Neural progenitor cell (in vitro differentiated cells): ENCODE measurements around the gene ABCD4. TPM values are rescaled to one million over a fixed set of nuclear protein-coding genes. Genes with fewer than 3 reads are reported as not detected.
"Not testable (repeated sequence)": the region's sequence is repeated elsewhere in the genome, so short reads cannot be mapped to it uniquely, and the experiment has no call there.

Source experiments
- DNase-seq: peaks from one replicate; pipeline ENCODE4 v3.0.0-alpha.2; 2016; ENCODE audit warnings: low spot score
- H2AFZ ChIP-seq: fragments of 200-600 bp; sonication (generic); replicated peaks from 2 replicates; pipeline ENCODE4 v1.6.1; 2016; ENCODE audit warnings: antibody characterized with exemption
- H3F3A ChIP-seq: fragments of 200-600 bp; sonication (generic); 2 replicates; pipeline ENCODE4 v1.6.1; 2016; ENCODE audit warnings: antibody characterized with exemption, low read depth
- H3K27ac ChIP-seq: fragments of 200-600 bp; sonication (generic); 2 replicates; pipeline ENCODE4 v1.5.1; 2016; ENCODE audit warnings: mild to moderate bottlenecking
- H3K27me3 ChIP-seq: fragments of 200-600 bp; sonication (generic); 2 replicates; pipeline ENCODE4 v1.6.1; 2016; ENCODE audit warnings: mild to moderate bottlenecking, moderate library complexity
- H3K36me3 ChIP-seq: fragments of 200-600 bp; sonication (generic); 2 replicates; pipeline ENCODE4 v1.5.1; 2016
- H3K4me1 ChIP-seq: fragments of 200-600 bp; sonication (generic); 2 replicates; pipeline ENCODE4 v1.6.1; 2016; ENCODE audit warnings: mixed run types
- H3K4me2 ChIP-seq: fragments of 200-600 bp; sonication (generic); 2 replicates; pipeline ENCODE4 v1.6.1; 2016
- H3K4me3 ChIP-seq: fragments of 200-600 bp; sonication (generic); 2 replicates; pipeline ENCODE4 v1.5.1; 2016
- H3K79me2 ChIP-seq: fragments of 200-600 bp; sonication (generic); 2 replicates; pipeline ENCODE4 v1.6.1; 2016; ENCODE audit warnings: low read depth
- H3K9ac ChIP-seq: fragments of 200-600 bp; sonication (generic); 2 replicates; pipeline ENCODE4 v1.6.1; 2016
- H3K9me3 ChIP-seq: fragments of 200-600 bp; sonication (generic); 2 replicates; pipeline ENCODE4 v1.5.1; 2016; ENCODE audit warnings: low read depth
- H4K20me1 ChIP-seq: fragments of 200-600 bp; sonication (generic); 2 replicates; pipeline ENCODE4 v1.6.1; 2016; ENCODE audit warnings: low read depth
- H3K27ac Mint-ChIP-seq: 3 replicates; pipeline ENCODE4 v1.8.0; 2021; ENCODE audit warnings: mixed read lengths
- H3K27me3 Mint-ChIP-seq: 2 replicates; pipeline ENCODE4 v1.8.0; 2022; ENCODE audit warnings: low read depth, mild to moderate bottlenecking, inconsistent platforms, moderate library complexity, mixed read lengths; ENCODE audit not compliant: insufficient read depth
- H3K36me3 Mint-ChIP-seq: 3 replicates; pipeline ENCODE4 v1.8.0; 2021; ENCODE audit warnings: mixed read lengths
- H3K4me1 Mint-ChIP-seq: 3 replicates; pipeline ENCODE4 v1.8.0; 2021; ENCODE audit warnings: mixed read lengths
- H3K4me3 Mint-ChIP-seq: 3 replicates; pipeline ENCODE4 v1.8.0; 2021; ENCODE audit warnings: mild to moderate bottlenecking, moderate library complexity, mixed read lengths
- H3K9me3 Mint-ChIP-seq: 3 replicates; pipeline ENCODE4 v1.8.0; 2020; ENCODE audit warnings: mixed read lengths
- CTCF ChIP-seq: fragments of 200-600 bp; sonication (generic); IDR thresholded peaks from 2 replicates; pipeline ENCODE4 v1.5.1; 2017; ENCODE audit warnings: antibody characterized with exemption, mild to moderate bottlenecking
- EZH2 ChIP-seq: fragments of 200-600 bp; sonication (generic); IDR thresholded peaks from 2 replicates; pipeline ENCODE4 v1.6.1; 2017; ENCODE audit warnings: antibody characterized with exemption, mild to moderate bottlenecking, moderate library complexity
- EZH2phosphoT487 ChIP-seq: fragments of 200-600 bp; sonication (generic); IDR thresholded peaks from 2 replicates; pipeline ENCODE4 v1.6.1; 2017; ENCODE audit warnings: antibody characterized with exemption
- total RNA-seq: library from RNA; depleted of rRNA; stranded (reverse); fragments of >200 nt; gene quantifications from 2 replicates; pipeline ENCODE4 v1.2.3, GENCODE V29; 2015; ENCODE audit warnings: low replicate concordance

Gene ABCD4
- total RNA-seq, 1 donor from 2014 or later: 66.6 TPM

DNA sequence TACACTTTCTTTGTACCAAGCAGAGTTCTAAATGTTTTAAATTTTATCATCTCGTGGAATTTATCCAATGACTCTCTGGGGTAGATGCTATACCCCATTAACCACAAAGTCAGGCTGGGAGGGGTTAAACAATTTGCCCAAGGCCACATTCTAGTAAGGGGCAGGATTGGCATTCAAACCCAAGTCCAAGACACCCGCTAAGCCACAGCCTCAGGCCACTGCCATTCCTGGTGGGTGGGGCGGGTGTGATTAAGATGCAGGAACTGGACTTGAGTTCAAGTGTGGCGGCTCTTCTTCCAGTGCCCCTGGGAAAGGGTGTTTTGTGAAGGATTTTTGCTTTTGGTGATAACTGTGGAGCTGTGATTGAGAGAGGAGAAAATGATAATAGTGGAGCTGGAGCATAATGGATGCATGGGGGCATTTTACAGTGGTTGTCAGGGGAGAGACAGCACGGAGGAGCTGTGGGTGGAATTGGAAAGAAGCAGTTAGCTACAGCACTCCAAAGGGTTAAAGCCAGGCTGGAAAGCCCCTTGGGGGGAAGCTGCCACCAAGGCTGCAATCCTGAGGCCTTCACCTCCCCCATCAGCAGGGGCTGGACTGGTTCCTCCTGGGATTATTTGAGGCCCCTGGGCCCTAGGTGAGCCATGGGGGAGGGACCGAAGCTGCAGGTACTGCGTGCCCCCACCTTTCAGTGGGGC, 44.5 kb upstream of the ABCD4 start:
- H3K4me1 Mint-ChIP-seq: peaks cover 11% of the 10 kb centered on the region
- peaks cover 38% of the 10 kb centered on the region for H3F3A ChIP-seq
- H3K9me3 ChIP-seq: no peaks in the 10 kb centered on the region
- peak overlapping the region; percentile 71 for H2AFZ ChIP-seq
- TF ChIP-seq EZH2 (no peak), CTCF (no peak), EZH2phosphoT487 (no peak)
- no peaks in the 10 kb centered on the region for H3K36me3 Mint-ChIP-seq
- no peak overlapping the region for H3K4me3 ChIP-seq
- no peaks in the 10 kb centered on the region for H4K20me1 ChIP-seq
- H3K4me1 ChIP-seq: peaks cover 50% of the 10 kb centered on the region
- H3K79me2 ChIP-seq: peaks cover 45% of the 10 kb centered on the region
- no peak overlapping the region for H3K27ac Mint-ChIP-seq
- no peak overlapping the region for H3K4me3 Mint-ChIP-seq
- H3K4me2 ChIP-seq: peak overlapping the region; percentile 75
- no peaks in the 10 kb centered on the region for H3K36me3 ChIP-seq
- H3K27me3 ChIP-seq: no peaks in the 10 kb centered on the region
- no peaks in the 10 kb centered on the region for H3K9me3 Mint-ChIP-seq
- H3K27me3 Mint-ChIP-seq: peaks cover 2% of the 10 kb centered on the region
- no peak overlapping the region for H3K9ac ChIP-seq
- peak overlapping the region; percentile 1 for H3K27ac ChIP-seq
- DNase-seq: no peak

- Mint-ChIP-seq H3K4me1 (peaks cover 11% of the 10 kb centered on the region), H3K4me3 (no peak overlapping the region), H3K27ac (no peak overlapping the region), H3K27me3 (no peaks in the 10 kb centered on the region), H3K36me3 (no peaks in the 10 kb centered on the region), H3K9me3 (no peaks in the 10 kb centered on the region)
- Histone ChIP-seq H3K27ac (no peak overlapping the region), H3K4me2 (no peak overlapping the region), H3K9me3 (no peaks in the 10 kb centered on the region), H3K9ac (no peak overlapping the region), H3F3A (peaks cover 40% of the 10 kb centered on the region), H3K79me2 (peaks cover 36% of the 10 kb centered on the region), H2AFZ (peak overlapping the region; percentile 21), H3K27me3 (no peaks in the 10 kb centered on the region), H3K4me1 (peaks cover 49% of the 10 kb centered on the region), H4K20me1 (no peaks in the 10 kb centered on the region), H3K4me3 (no peak overlapping the region), H3K36me3 (no peaks in the 10 kb centered on the region)
- no peak for DNase-seq
- TF ChIP-seq EZH2phosphoT487 (no peak), CTCF (no peak), EZH2 (no peak)
These were observed 43.6 kb upstream of the ABCD4 start for GRCh38 chr14:74346341-74346740.

DNA sequence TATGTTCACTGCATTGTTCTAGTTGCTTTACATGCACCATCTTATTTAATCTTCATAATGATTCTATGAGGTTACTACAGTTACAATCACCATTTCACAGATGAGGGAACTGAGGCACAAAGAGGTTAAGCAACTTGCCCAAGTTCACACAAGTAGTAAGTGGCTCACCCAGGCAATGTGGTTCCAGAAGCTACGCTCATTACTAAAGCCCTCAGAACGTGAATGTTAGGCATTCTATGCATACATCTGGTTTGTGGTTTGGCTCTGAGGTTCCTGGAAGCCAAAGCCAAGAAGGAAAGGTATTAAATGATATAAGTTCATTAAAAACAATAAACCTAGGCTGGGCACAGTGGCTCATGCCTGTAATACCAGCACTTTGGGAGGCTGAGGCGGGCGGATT, 31.2 kb upstream of the ABCD4 start:
- no peaks in the 10 kb centered on the region for H3K36me3 ChIP-seq
- no peak for DNase-seq
- Mint-ChIP-seq H3K4me1 (no peaks in the 10 kb centered on the region), H3K4me3 (no peak overlapping the region), H3K27ac (no peak overlapping the region), H3K27me3 (no peaks in the 10 kb centered on the region), H3K9me3 (no peaks in the 10 kb centered on the region), H3K36me3 (no peaks in the 10 kb centered on the region)
- H3K4me1 ChIP-seq: no peaks in the 10 kb centered on the region
- H3K4me2 ChIP-seq: no peak overlapping the region
- H3K27me3 ChIP-seq: no peaks in the 10 kb centered on the region
- no peak overlapping the region for H2AFZ ChIP-seq
- TF ChIP-seq CTCF (no peak), EZH2phosphoT487 (no peak), EZH2 (no peak)
- H3K27ac ChIP-seq: no peak overlapping the region
- no peaks in the 10 kb centered on the region for H3K9me3 ChIP-seq
- no peak overlapping the region for H3K9ac ChIP-seq
- peaks cover 4% of the 10 kb centered on the region for H3F3A ChIP-seq
- H4K20me1 ChIP-seq: no peaks in the 10 kb centered on the region
- no peaks in the 10 kb centered on the region for H3K79me2 ChIP-seq
- no peak overlapping the region for H3K4me3 ChIP-seq

- not testable (repeated sequence) for H3K9me3 Mint-ChIP-seq, H3K36me3 Mint-ChIP-seq, H2AFZ ChIP-seq, H3K27me3 ChIP-seq, H3K9ac ChIP-seq, H3K4me3 ChIP-seq, H3K4me3 Mint-ChIP-seq, H3K27me3 Mint-ChIP-seq, H3K4me2 ChIP-seq, H3K79me2 ChIP-seq, H3K36me3 ChIP-seq, DNase-seq, H3K27ac ChIP-seq, H4K20me1 ChIP-seq, H3K9me3 ChIP-seq
- peaks cover 28% of the 10 kb centered on the region for H3K4me1 Mint-ChIP-seq
- peaks cover 42% of the 10 kb centered on the region for H3F3A ChIP-seq
- H3K27ac Mint-ChIP-seq: peak overlapping the region; percentile 32
- H3K4me1 ChIP-seq: peaks cover 32% of the 10 kb centered on the region
These were observed 27.3 kb upstream of the ABCD4 start for GRCh38 chr14:74329950-74330552.
